SK-N-SH (cell line): ENCODE data around the gene SORCS3. TPM values are rescaled to one million over a fixed set of nuclear protein-coding genes. Genes with fewer than 3 reads are reported as not detected.

Experiments
- CTCF ChIA-PET: fragments of 300-600, 350-600 bp; formaldehyde crosslinking; extraction: SDS; loops from one replicate; lab custom pipeline; 2021; lab: Yijun Ruan, JAX
- POLR2A ChIA-PET: fragments of 350-600 bp; sonication (Branson Sonifier 250); formaldehyde crosslinking; extraction: SDS; loops from one replicate; lab custom pipeline; 2020; ENCODE audit warnings: antibody characterized with exemption, inconsistent platforms; lab: Yijun Ruan, JAX
- DNase-seq: peaks from one replicate; pipeline ENCODE4 v3.0.0; 2012
- H2AFZ ChIP-seq: fragments of 200-600 bp; sonication (generic); 2 replicates; pipeline ENCODE4 v1.8.1; 2016; ENCODE audit warnings: antibody characterized with exemption, mild to moderate bottlenecking, low read depth
- H3F3A ChIP-seq: fragments of 200-600 bp; sonication (generic); replicated peaks from 2 replicates; pipeline ENCODE3; 2016; ENCODE audit warnings: antibody characterized with exemption, mild to moderate bottlenecking; ENCODE audit not compliant: insufficient read depth
- H3K27ac ChIP-seq, 2 experiments: fragments of 200-500 bp in 1 of 2; fragments of 200-600 bp in 1 of 2; sonication (Bioruptor generic) in 1 of 2; sonication (generic), shearing (Covaris generic) in 1 of 2; 2 replicates each; pipeline versions ENCODE4 v1.5.1 to v1.6.1; 2014 to 2016; ENCODE audit warnings: low read depth in 2 of 2, inconsistent platforms in 1 of 2, low read length in 1 of 2, mild to moderate bottlenecking in 1 of 2, mixed read lengths in 1 of 2
- H3K27me3 ChIP-seq: fragments of 200-600 bp; sonication (generic), shearing (Covaris generic); 2 replicates; pipeline ENCODE4 v1.6.1; 2016; ENCODE audit warnings: mixed run types; ENCODE audit not compliant: insufficient read depth
- H3K36me3 ChIP-seq, 2 experiments: fragments of 200-500 bp in 1 of 2; fragments of 200-600 bp in 1 of 2; sonication (Bioruptor generic) in 1 of 2; sonication (generic) in 1 of 2; replicated peaks in 1 of 2; 2 replicates each; pipeline versions ENCODE3 to v1.5.1; 2014 to 2016; ENCODE audit warnings: low read length in 1 of 2, mild to moderate bottlenecking in 1 of 2; ENCODE audit not compliant: insufficient read depth in 2 of 2, control insufficient read depth in 1 of 2
- H3K4me1 ChIP-seq, 2 experiments: fragments of 200-500 bp in 1 of 2; fragments of 200-600 bp in 1 of 2; sonication (Bioruptor generic) in 1 of 2; sonication (generic), shearing (Covaris generic) in 1 of 2; 2 replicates each; pipeline versions ENCODE4 v1.5.1 to v1.6.1; 2014 to 2016; ENCODE audit warnings: low read depth in 1 of 2, low read length in 1 of 2, mixed run types in 1 of 2; ENCODE audit not compliant: insufficient read depth in 2 of 2, control insufficient read depth in 1 of 2
- H3K4me2 ChIP-seq: fragments of 200-600 bp; sonication (generic), shearing (Covaris generic); 2 replicates; pipeline ENCODE4 v1.6.1; 2017; ENCODE audit warnings: mixed run types
- H3K4me3 ChIP-seq, 2 experiments: fragments of 200-500 bp in 1 of 2; fragments of 200-600 bp in 1 of 2; sonication (Bioruptor generic) in 1 of 2; sonication (generic), shearing (Covaris generic) in 1 of 2; 2 replicates each; pipeline versions ENCODE4 v1.5.1 to v1.8.1; 2014 to 2016; ENCODE audit warnings: low read depth in 2 of 2, inconsistent platforms in 1 of 2, low read length in 1 of 2, mild to moderate bottlenecking in 1 of 2, mixed read lengths in 1 of 2, moderate library complexity in 1 of 2
- H3K79me2 ChIP-seq: fragments of 200-600 bp; sonication (generic); 2 replicates; pipeline ENCODE4 v1.8.1; 2017; ENCODE audit warnings: mild to moderate bottlenecking; ENCODE audit not compliant: insufficient read depth
- H3K9ac ChIP-seq: fragments of 200-600 bp; sonication (generic); 2 replicates; pipeline ENCODE4 v1.6.1; 2017; ENCODE audit warnings: mixed run types
- H3K9me2 ChIP-seq: fragments of 200-600 bp; sonication (generic); 2 replicates; pipeline ENCODE4 v1.6.1; 2017; ENCODE audit warnings: mixed run types
- H3K9me3 ChIP-seq: fragments of 200-600 bp; sonication (generic); 2 replicates; pipeline ENCODE4 v1.6.1; 2017; ENCODE audit warnings: mixed run types, mild to moderate bottlenecking, moderate library complexity
- H4K20me1 ChIP-seq: fragments of 200-600 bp; sonication (generic); 2 replicates; pipeline ENCODE4 v1.6.1; 2017; ENCODE audit warnings: mild to moderate bottlenecking, mixed run types; ENCODE audit not compliant: insufficient read depth
- GABPA ChIP-seq: IDR thresholded peaks from 2 replicates; pipeline ENCODE4 v1.4.0; 2012; ENCODE audit warnings: low read depth, mild to moderate bottlenecking
- MEF2A ChIP-seq: IDR thresholded peaks from 2 replicates; pipeline ENCODE4 v1.4.0; 2012; ENCODE audit warnings: low read depth, borderline replicate concordance
- NRF1 ChIP-seq: IDR thresholded peaks from 2 replicates; pipeline ENCODE4 v1.6.1; 2012; ENCODE audit warnings: low read depth, mild to moderate bottlenecking, low read length
- RAD21 ChIP-seq: IDR thresholded peaks from 2 replicates; pipeline ENCODE4 v1.6.1; 2012; ENCODE audit warnings: mild to moderate bottlenecking, low read length
- REST ChIP-seq: IDR thresholded peaks from 2 replicates; pipeline ENCODE4 v1.6.1; 2012; ENCODE audit warnings: mild to moderate bottlenecking, low read depth, low read length, moderate library complexity
- RFX5 ChIP-seq: IDR thresholded peaks from 2 replicates; pipeline ENCODE4 v1.6.1; 2012; ENCODE audit warnings: mild to moderate bottlenecking, improper control_type of control experiment, low read length
- RXRA ChIP-seq: IDR thresholded peaks from 2 replicates; pipeline ENCODE4 v1.4.0; 2012; ENCODE audit warnings: low read depth, mild to moderate bottlenecking, borderline replicate concordance
- SIN3A ChIP-seq: IDR thresholded peaks from 2 replicates; pipeline ENCODE4 v1.6.1; 2012; ENCODE audit warnings: low read depth, mild to moderate bottlenecking, low read length, moderate library complexity, borderline replicate concordance
- YY1 ChIP-seq: IDR thresholded peaks from 2 replicates; pipeline ENCODE4 v1.4.0; 2012; ENCODE audit warnings: low read depth, mild to moderate bottlenecking
- WGBS: methylation state at CpG from one replicate; pipeline ENCODE4 v1.1.6; 2017; ENCODE audit warnings: low lambda C conversion rate; 5-methylcytosine and 5-hydroxymethylcytosine counted together
- polyA plus RNA-seq, 3 experiments: library from polyadenylated mRNA; depleted of rRNA; stranded (reverse); fragments of >200 nt; gene quantifications; 2 replicates each; pipeline ENCODE4 v1.2.3, GENCODE V29; 2012

SORCS3 gene
- polyA plus RNA-seq, 1 of the 3 experiments (the other 2 are of a cell fraction), result not detected

- H3K27ac ChIP-seq, result no peak overlapping the region
- no peak for DNase-seq
- no peaks in the 10 kb centered on the region for H4K20me1 ChIP-seq
- H2AFZ ChIP-seq, result no peak overlapping the region
- no peaks in the 10 kb centered on the region for H3K9me2 ChIP-seq
- no peaks in the 10 kb centered on the region for H3F3A ChIP-seq
- no peaks in the 10 kb centered on the region for H3K9me3 ChIP-seq
- H3K9ac ChIP-seq, result no peak overlapping the region
- CTCF ChIA-PET, result interaction anchor here (0.6 to 1.7 kb wide), 2 partner anchors 26 to 1405 kb away, joined by 3 to 4 read pairs; no protein-coding TSS in a partner anchor
- no peaks in the 10 kb centered on the region for H3K27me3 ChIP-seq
- no peak overlapping the region for H3K4me2 ChIP-seq
- H3K36me3 ChIP-seq, result no peaks in the 10 kb centered on the region
- H3K79me2 ChIP-seq, result no peaks in the 10 kb centered on the region
- POLR2A ChIA-PET, result no interaction called here
- H3K4me1 ChIP-seq, result no peaks in the 10 kb centered on the region; a peak in 1 of 4 replicates
- TF ChIP-seq YY1 (no peak), RFX5 (no peak), NRF1 (no peak)
- no peak overlapping the region for H3K4me3 ChIP-seq
- 27% methylated on average over 13 of the region's 18 CpGs for WGBS
These were observed 47.4 kb downstream of the SORCS3 start for GRCh38 chr10:104688251-104689042.

- ChIA-PET POLR2A (no interaction called here), CTCF (interaction anchor here (1.2 to 1.7 kb wide), 2 partner anchors 26 to 50 kb away, joined by 4 read pairs; no protein-coding TSS in a partner anchor)
- Histone ChIP-seq H3K27me3 (no peaks in the 10 kb centered on the region), H3K79me2 (no peaks in the 10 kb centered on the region), H3K27ac (no peak overlapping the region), H3K4me1 (no peaks in the 10 kb centered on the region; a peak in 1 of 4 replicates), H3K9me2 (no peaks in the 10 kb centered on the region), H4K20me1 (no peaks in the 10 kb centered on the region), H2AFZ (no peak overlapping the region), H3K9ac (no peak overlapping the region), H3K36me3 (no peaks in the 10 kb centered on the region), H3K9me3 (no peaks in the 10 kb centered on the region), H3K4me2 (no peak overlapping the region), H3K4me3 (no peak overlapping the region), H3F3A (no peaks in the 10 kb centered on the region)
- no peak for TF ChIP-seq RXRA
- no peak for TF ChIP-seq RAD21
- TF ChIP-seq SIN3A, result no peak
- TF ChIP-seq GABPA, result no peak
- TF ChIP-seq MEF2A, result no peak
- TF ChIP-seq REST, result no peak
- WGBS, result 27% methylated on average over 2 of the region's 2 CpGs
- DNase-seq, result no peak
These were observed 48.0 kb downstream of the SORCS3 start for GRCh38 chr10:104689105-104689504.
